Central memory CD4-positive, alpha-beta T cell (primary cell): ENCODE measurements around the gene VSIG10L.

Source experiments
- DNase-seq: peaks from one replicate; pipeline ENCODE4 v3.0.0; 2022

The VSIG10L gene

GRCh38 chr19:51365211-51365964, 23.4 kb upstream of the VSIG10L start:
- DNase-seq, result peak; percentile 18

GRCh38 chr19:51364200-51365106, 22.5 kb upstream of the VSIG10L start:
- no peak for DNase-seq

DNA sequence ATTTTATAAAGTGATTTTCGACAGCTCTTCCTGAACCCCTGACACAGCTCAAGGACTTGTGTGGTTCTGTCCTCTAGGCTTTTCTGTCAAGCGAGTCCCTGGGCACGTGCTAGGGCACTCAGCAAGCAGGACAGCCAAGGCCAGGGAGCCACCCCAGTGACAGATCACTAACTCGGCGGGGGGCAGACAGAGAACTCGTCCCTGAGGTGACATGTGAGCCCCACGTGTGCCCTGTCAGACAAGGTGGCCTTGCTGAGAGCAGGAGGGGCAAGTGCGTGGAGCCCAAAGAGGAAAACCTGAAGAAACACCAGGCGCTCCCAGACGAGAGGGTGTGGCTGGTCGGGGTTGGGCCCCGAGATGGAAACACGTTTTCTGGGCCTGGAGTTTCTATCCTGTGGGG, 19.3 kb upstream of the VSIG10L start:
- no peak for DNase-seq

DNA sequence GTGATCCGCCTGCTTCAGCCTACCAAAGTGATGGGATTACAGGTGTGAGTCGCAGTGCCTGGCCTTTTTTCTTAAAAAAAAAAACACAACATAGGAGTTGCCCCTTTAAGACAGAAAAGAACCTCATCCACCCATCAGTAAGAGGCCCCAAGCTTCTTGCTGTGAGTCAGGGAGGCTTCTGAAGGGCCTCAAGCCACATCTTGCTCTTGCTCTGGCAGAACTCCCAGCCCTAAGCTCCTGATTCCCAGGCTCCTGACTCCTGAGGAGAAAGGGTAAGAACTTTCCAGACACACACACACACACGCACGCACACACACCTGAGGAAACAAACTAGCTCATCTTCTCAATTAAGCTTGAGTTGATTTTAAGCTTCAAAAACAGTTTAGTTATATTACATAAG, 17.4 kb upstream of the VSIG10L start:
- no peak for DNase-seq

GRCh38 chr19:51357952-51358351, 16.0 kb upstream of the VSIG10L start:
- DNase-seq, result no peak

DNA sequence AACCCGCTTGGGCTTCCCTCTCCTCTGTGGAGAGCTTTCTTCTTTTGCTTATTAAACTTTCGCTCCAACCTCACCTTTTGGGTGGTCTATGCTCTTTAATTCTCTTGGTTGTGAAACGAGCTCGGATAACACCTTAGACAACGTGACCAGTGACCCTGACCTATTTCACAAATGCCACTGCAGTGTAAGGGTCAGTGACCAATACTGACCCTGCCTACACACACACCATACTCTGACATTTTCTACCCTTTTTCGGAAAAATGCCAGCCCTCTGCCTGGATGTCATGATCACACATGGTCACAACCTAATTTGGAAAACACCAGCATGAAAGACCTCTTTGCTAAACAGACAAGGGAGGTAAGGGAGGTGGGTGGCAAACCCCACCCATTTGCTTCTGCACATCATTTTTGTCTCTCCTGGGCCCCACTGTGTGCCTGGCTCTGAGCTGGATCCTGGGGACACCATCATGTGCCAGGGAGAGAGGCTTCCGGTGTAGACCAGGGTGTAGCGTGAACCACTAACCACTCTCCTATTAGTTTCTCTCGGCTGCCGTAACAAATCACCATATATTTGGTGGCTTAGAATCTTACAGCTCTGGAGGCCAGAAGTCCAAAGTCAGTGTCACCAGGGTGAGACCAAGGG, 14.3 kb upstream of the VSIG10L start:
- DNase-seq, result no peak

DNA sequence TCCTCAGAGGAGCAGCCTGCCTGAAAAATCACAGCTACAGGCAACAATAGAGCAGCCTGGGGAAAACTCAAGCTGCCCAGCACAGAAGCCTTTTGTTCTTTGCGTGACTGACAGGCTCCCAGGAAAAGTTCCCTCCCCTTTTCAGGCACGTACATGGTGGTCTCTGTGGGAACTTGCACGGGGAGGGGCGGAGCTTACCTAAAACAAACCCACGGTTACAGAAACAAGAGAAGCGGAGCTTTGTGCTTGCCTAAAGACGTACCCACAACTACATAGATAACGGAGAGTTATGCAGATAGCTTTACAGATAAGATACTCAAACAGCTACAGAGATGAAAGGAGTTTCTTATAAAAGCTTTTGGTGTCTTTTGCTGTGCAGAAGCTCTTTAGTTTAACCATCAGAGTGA, 12.8 kb upstream of the VSIG10L start:
- DNase-seq, result peak; percentile 40

GRCh38 chr19:51354103-51354741, 12.3 kb upstream of the VSIG10L start:
- no peak for DNase-seq

DNA sequence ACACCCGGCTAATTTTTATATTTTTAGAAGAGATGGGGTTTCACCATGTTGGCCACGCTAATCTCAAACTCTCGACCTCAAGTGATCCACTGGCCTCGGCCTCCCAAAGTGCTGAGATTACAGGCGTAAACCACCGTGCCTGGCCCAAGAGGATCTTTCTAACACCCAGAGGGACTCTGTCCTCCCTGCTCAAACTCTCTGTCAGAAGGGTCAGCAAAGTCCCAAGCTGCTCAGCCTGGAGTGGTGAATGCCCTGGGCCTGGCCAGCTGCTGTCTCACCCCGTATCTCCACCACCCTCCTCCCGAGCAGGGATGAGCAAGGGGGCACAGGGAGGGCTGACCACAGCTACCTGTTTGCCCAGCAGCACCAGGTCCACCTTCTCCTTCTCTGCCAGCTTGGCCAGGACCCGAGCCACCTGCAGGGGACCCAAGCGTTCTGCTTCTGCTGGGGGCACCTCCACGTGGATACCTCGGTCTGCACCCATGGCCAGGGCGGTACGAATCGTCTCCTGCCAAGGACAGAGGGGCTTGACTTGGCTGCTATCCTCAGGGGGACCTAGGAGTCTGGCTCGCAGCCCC, 10.9 kb upstream of the VSIG10L start:
- no peak for DNase-seq

- DNase-seq, result no peak
Measured at GRCh38 chr19:51351266-51351990, 9.5 kb upstream of the VSIG10L start.

- no peak for DNase-seq
Measured at GRCh38 chr19:51347209-51347928, 5.4 kb upstream of the VSIG10L start.

GRCh38 chr19:51346742-51347141, 4.8 kb upstream of the VSIG10L start:
- DNase-seq, result no peak

- DNase-seq, result no peak
Measured at GRCh38 chr19:51345076-51345620, 3.2 kb upstream of the VSIG10L start.

DNA sequence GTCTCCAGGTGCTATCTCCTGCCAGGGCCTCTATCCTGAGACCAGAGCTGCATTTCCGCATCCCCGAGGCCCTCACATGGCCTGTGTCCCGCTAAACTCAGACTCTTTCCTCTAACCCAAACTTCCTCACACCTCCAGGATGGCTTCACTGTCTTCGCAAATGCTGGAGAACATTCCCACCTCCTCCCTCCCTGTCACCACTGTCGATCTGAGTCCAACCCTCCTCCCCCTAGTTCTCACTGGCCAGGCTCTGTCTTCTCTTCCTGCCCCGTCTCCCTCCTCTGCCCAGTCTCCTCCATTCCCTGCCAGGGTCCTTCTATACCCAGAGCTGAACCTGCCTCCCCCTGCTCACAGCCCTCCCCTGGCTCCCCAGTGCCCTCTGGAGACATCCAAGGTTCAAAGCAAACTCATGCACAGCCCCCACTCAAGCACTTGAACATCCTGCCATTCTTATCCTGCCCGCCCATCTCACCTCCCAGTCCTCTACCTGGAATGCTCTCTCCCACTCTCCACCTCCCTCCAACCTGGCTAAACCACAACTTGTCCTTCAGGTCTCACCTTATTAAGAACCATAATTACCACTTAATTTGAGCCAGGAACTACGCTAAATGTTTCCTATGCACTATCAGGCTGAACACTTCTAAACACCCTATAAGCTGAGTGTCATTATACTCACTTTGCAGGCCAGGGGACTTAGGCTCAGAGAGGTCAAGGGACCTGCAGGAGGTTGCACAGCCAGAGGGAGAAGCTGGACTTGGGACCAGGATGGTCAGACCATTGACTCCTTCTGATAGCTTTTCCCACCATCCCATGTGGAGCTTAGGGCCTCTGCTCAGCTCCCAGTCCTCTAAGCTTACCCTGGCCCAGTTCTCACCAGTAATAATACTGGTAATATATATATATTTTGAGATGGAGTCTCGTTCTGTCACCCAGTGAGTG, 961 bp upstream of the VSIG10L start:
- no peak for DNase-seq

GRCh38 chr19:51341066-51341465, 873 bp downstream of the VSIG10L start:
- DNase-seq, result no peak

- DNase-seq, result peak; percentile 68
Measured at GRCh38 chr19:51339687-51340656, 2.0 kb downstream of the VSIG10L start.

DNA sequence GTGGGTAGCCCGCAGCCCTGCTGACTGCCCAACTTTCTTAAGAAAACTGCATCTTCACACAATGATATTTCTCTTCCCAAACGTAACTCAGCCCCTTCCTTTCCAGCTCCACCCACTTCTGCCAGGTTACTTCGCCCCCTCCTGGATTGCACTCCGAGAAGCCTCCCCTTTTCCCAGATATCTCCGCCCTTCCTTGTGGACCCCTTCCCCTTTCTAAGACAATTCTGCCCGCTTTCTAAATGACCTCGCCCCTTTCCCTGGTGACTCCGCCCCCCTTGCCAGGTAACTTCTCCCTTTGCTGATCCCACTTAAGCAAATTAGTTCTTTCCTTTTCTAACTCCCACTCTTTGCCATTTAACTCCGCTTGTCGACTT, 2.6 kb downstream of the VSIG10L start:
- no peak for DNase-seq

GRCh38 chr19:51338563-51339312, 3.2 kb downstream of the VSIG10L start:
- peak; percentile 75 for DNase-seq
